ENCODE data around the gene C2orf68.
"Not testable (repeated sequence)": the region's sequence is repeated elsewhere in the genome, so short reads cannot be mapped to it uniquely, and the experiment has no call there.

The C2orf68 gene

GRCh38 chr2:85611705-85612587 is at the start of gene C2orf68:
Gene C2orf68 (minus strand): TSS chr2:85612066. CDS start chr2:85611984, 82 bp downstream.
- DNase-seq = peak; percentile 91 to 94 (median 92)

DNA sequence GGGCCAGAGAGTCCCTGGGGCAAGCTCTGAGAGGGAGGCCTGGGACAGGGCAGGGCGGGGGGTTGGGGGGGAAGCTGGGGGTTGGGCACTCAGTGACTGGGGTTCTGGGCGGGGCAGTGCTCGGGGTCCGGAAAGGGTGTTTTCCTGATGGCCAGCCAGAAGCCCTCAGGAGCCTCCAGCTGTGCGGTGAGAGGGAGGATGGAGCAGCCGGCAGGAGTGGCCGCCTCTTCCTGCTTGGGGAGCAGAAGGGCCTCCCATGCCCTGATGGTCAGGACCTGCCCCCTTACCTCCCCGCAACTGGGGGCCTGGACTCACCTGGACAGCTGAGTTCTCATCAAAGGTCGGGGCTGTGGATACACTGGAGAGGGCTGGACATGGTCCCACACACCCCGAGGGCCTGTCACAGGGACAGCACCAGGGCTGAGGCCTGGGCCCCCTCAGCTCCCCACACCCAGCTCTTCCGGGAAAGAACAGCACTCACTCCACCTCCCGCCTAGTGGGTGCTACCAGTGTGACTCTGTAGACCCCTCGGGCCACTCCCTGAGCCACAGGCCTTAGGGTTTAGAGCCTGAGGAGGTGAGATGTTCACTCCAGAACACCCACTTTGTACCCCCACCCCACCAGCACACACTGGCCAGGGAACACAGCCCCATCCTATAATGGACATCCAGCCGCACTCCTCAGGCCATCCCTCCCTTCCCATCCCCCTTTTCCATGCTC is 49.4 kb upstream of the C2orf68 start:
- DNase-seq = no peak

DNA sequence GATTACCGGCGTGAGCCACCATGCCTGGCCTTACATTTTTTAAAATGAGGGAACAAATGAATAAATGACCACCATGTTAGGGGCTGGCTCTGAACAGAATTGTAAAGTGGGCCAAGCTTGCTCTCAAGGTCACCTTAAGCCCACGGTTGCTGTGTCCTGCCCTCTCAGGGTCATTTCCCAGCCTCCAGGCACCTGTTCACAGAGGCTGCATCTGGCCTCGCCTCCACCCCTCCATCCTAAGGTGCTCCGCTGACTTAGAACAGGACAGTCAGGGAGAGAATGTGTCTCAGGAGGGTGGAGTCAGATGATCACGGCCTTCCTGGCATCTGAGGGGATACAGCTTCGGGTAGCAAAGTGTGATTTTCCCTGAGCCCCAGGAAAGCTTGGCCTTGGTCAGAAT is 48.9 kb upstream of the C2orf68 start:
- no peak for DNase-seq

DNA sequence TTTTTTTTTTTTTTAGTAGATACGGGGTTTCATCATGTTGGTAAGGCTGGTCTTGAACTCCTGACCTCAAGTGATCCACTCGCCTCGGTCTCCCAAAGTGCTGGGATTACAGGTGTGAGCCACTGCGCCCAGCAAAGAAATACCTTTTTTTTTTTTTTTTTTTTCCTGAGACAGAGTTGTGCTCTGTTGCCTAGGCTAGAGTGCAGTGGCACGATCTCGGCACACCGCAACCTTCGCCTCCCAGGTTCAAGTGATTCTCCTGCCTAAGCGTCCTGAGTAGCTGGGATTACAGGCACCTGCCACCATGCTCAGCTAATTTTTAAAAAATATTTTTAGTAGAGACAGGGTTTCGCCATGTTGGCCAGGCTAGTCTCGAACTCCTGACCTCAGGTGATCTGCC is 48.4 kb upstream of the C2orf68 start:
- DNase-seq = not testable (repeated sequence)

- no peak for DNase-seq
These were observed 47.6 kb upstream of the C2orf68 start for GRCh38 chr2:85659324-85659981.

- DNase-seq = not testable (repeated sequence)
These were observed 45.5 kb upstream of the C2orf68 start for GRCh38 chr2:85657399-85657798.

DNA sequence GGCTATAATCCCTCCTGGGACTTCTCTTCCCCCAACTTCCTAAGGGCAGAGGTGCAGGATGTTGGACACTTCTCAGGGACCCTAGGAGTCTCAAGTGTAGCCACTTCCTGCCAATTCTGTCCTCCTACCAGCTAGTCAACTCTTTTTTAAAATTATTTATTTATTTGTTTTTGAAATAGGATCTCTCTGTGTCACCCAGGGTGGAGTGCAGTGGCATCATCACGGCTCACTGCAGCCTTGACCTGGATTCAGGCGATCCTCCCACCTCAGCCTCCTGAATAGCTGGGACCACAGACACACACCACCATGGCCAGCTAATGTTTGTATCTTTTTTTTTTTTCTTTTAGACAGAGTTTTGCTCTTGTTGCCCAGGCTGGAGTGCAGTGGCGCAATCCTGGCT is 44.6 kb upstream of the C2orf68 start:
- no peak for DNase-seq

DNA sequence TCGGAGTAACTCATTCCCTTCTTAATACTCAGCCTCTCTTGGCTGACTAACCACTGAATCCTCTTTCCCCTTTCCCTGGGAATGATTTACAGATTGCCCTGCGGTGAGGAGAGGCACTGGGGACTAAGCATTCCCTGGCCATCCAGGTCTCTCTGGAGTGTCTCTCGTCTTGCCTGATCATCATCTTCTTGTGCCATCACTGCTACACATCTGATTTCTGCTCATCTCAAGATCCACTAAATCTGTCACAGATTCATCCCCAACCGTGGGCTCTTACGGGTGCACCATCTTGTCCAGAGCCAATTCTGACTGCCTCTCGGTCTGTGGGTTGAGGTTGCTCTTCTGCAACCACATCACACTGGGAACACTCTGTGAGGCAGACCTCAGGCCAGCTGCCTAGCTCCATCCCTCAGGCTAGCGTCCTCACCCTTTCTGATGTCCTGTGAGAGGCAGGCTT is 44.1 kb upstream of the C2orf68 start:
- DNase-seq = no peak

DNA sequence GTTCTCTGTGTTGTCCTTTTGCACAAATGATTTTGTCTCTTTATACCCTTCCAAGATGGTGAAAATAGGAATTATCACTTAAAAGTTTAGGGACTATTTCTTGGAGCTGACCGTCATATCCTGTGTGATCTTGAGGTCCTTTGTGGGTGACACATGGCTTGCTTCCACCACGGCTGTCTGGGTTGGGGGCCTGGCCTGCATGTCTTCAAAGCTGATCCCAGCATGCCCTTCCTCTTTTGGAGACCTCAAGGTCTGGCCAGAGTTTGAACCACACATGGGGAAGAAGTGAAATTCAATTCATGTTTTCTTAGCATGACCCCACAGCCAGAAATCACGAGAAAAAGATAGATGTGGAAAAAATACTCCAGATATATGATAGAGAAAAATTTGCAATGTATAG is 42.1 kb upstream of the C2orf68 start:
- DNase-seq = peak; percentile 35 to 64 (median 62)

DNA sequence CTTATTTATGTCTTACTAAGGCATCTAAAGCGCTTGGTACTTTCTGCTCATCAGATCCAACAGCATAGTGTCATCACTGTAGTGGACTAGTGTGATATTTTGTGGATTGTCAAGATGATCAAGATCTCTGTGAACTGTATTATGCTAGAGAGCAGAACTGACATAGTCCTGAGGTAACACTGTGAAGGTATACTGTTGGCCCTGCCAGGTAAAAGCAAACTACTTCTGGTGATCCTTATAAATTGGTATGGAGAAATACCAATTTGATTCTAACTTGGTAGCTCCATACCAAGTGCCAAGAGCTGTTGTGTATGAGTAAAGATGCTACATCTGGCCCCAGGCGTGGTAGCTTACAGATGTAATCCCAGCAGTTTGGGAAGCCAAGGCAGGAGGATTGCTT is 40.2 kb upstream of the C2orf68 start:
- no peak for DNase-seq

DNA sequence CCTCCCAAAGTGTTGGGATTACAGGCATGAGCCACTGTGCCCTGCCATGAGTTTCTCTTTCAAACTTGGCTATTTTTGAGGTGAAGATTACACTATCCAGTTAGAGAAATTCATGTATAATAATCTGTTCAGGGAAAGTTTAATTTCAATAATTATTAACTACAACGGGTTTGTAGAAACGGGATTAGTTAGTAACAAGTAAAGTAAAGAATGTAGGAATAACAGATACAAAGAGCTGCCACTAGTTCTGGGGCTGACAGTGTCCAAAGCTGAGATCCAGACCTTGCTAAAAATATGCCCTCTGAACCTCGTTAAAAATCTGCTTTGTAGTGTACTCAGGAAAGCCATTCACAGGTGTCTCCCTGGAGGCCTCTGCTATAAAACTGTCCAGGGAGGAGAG is 39.2 kb upstream of the C2orf68 start:
- DNase-seq = no peak

DNA sequence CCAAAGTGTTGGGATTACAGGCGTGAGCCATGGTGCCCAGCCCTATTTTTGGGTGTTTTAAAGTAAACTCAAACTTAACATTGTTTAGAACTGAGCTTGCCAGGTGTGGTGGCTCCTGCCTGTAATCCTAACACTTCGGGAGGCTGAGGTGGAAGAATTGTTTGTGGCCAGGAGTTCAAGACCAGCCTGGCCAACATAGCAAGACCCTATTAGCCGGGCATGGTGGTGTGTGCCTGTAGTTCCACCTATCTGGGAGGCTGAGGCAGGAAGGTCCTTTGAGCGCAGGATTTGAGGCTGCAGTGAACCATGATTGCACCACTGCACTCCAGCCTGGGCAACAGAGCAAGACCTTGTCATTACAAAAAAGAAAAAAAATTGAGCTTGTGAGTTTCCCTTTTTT is 38.6 kb upstream of the C2orf68 start:
- no peak for DNase-seq

DNA sequence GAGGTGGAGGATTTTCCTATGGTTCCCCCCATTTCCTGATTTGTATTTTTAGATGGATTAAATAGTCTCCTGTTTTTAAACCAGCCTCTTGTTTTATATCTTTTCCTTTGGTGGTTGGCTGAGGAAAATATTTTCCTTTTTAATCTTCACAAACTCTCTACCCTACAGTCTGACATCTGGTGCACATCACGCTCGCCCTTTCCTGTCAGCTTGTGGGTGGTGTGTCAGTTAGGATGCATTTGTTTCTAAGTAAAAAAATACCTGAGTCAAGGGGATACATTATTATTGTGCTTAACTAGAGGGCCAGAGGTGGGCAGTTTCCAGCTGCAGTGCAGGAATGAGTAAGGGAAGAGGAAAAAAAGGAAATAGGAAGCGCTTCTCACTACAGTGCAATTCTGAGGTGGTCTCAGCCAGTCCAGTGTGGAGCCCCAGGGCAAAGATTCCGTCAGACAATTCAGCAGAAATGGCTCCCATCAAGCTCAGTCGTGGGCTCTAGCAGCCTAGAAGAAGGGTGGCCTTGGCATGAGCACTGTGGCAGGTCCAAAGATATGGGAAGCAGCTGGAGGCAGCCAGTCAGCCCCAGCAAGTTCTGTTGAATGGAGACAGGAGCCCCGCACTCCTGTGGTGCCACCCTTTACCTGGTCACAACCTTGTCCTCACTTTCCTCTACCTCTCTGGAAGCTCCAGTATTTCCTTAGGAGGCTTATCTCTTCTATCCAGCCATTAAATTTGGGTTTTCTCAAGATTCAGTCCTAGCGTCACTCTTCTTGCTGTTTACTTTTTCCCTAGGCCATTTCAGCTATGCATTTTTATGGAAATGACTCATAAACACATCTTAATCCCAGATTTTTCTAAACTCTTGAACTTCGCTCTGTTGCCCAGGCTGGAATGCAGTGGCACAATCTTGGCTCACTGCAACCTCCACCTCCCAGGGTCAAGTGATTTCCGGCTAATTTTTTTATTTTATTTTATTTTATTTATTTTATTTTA is 37.6 kb upstream of the C2orf68 start:
- DNase-seq = no peak

GRCh38 chr2:85648619-85649018 is 36.8 kb upstream of the C2orf68 start:
- DNase-seq = peak; percentile 54 to 63 (median 60)

DNA sequence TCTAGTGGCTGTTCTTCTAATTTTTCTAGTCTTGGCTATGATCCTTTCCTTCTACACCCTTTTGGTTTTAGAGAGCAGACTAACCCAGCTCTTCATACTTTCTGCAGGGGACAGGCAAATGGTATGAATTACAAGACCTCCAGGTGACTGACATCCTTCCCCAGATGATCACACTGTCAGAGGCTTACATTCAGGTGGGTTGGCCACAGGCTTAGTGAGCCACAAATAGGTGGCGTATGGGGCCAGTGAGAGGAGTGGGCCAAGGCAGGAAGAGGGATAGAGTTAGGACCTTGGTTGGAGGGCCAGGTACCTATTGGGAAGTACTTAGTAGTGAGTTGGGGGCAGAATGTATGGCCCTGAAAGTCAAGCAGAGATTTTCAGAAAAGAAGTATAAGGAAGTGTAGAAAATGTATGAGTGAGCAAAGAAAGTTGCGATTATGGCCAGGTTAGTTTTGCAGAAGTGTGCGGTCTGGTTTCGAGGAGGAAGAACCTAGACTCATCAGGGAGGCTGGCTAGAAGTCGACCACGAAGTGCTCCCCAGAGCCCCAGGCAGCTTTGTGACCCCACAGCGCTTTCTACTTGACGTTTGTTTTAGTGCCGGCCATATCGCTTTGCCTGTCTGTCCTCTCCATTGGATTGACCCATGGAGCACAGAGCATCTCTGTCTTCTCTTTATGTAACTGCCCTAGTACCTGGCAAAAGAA is 36.1 kb upstream of the C2orf68 start:
- peak in 1 of 3 donors; percentile 8 for DNase-seq

GRCh38 chr2:85646166-85646565 is 34.3 kb upstream of the C2orf68 start:
- no peak for DNase-seq

DNA sequence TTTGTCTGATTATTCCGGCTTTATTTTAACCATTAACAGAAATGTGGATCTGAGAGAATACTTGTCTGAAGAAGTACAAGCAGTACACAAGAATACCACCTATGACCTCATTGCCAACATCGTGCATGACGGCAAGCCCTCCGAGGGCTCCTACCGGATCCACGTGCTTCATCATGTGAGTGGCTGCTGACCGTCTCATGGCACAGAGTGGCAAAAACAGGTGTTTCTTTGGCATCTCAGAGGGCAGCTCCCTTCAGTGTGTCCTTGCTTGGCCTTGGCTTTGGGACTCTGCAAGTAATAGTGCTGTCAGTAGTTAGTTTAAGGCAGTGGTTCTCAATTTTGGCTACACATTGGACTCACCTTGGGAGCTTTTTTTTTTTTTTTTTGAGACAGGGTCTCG is 33.0 kb upstream of the C2orf68 start:
- DNase-seq = no peak

DNA sequence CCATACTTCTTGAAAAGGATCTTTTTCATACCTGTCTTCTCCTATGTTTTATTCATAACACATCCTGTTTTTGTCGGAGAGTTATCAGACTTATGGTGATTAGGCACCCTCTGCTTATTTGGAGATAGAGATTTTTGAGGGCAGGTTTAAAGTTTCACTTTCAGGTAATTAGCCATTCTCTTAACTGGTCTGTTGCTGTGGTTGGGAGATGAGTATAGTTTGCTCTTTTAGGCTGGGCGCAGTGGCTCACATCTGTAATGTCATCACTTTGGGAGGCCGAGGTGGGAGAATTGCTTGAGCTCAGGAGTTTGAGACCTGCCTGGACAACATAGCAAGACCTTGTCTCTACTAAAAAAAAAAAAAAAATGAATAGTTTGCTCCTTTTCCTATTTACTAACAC is 30.9 kb upstream of the C2orf68 start:
- no peak for DNase-seq

GRCh38 chr2:85635636-85636035 is 23.8 kb upstream of the C2orf68 start:
- peak in 2 of 3 donors; percentile 33 to 58 for DNase-seq

GRCh38 chr2:85635011-85635410 is 23.1 kb upstream of the C2orf68 start:
- DNase-seq = peak in 2 of 3 donors; percentile 21 to 26

DNA sequence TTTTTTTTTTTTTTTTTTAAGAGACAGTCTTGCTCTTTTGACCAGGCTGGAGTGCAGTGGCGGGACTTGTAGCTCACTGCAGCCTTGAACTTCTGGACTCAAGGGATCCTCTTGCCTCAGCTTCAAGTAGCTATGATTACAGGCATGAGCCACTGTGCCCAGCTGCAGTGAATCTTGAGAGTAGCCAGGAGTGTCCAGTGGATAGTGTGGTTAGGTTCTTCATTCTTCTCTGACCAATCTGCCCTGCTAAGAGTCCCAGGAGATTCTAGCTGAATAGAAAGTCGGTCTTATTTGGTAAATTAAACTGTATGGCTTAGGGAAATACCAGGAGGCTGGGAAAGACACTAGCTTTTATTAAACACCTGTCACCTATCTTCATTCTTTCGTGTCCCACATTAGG is 19.4 kb upstream of the C2orf68 start:
- DNase-seq = no peak
